ENCODE measurements around the gene PADI1.

GRCh38 chr1:17255336-17255735 is 50.4 kb downstream of the PADI1 start:
- TF ChIP-seq, protein P1, sequence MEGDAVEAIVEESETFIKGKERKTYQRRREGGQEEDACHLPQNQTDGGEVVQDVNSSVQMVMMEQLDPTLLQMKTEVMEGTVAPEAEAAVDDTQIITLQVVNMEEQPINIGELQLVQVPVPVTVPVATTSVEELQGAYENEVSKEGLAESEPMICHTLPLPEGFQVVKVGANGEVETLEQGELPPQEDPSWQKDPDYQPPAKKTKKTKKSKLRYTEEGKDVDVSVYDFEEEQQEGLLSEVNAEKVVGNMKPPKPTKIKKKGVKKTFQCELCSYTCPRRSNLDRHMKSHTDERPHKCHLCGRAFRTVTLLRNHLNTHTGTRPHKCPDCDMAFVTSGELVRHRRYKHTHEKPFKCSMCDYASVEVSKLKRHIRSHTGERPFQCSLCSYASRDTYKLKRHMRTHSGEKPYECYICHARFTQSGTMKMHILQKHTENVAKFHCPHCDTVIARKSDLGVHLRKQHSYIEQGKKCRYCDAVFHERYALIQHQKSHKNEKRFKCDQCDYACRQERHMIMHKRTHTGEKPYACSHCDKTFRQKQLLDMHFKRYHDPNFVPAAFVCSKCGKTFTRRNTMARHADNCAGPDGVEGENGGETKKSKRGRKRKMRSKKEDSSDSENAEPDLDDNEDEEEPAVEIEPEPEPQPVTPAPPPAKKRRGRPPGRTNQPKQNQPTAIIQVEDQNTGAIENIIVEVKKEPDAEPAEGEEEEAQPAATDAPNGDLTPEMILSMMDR (IDR thresholded peaks at IDR 0.05) = no peak
- no peak for TF ChIP-seq EZH2 (IDR thresholded peaks at IDR 0.05; ENCODE audit: borderline replicate concordance, insufficient read depth, low read depth, low read length, poor library complexity, severe bottlenecking)

Measured in B cell (primary cell).